ENCODE measurements around the gene CDKN1B. TPM values are rescaled to one million over a fixed set of nuclear protein-coding genes. Genes with fewer than 3 reads are reported as not detected.

CDKN1B gene
- total RNA-seq, 3 donors from 2014 or later = 45.0 to 113 (median 100.0) TPM

GRCh38 chr12:12717586-12718380 lies 615 bp downstream of the CDKN1B start:
- peak overlapping the region; percentile 96 to 99 for H3K27ac ChIP-seq
- no peaks in the 10 kb centered on the region for H3K36me3 ChIP-seq
- H3K4me3 ChIP-seq = peak overlapping the region; percentile 93 to 99 (median 96)
- intact Hi-C loops (cut with DNase I; ENCODE audit: low total_unique reads) = no loop called here
- no peak for DNase-seq (ENCODE audit: low spot score in 2 of 2)
- H3K9me3 ChIP-seq = no peaks in the 10 kb centered on the region
- no peaks in the 10 kb centered on the region for H3K27me3 ChIP-seq
- peaks cover 8 to 12% of the 10 kb centered on the region in 2 donors for H3K4me1 ChIP-seq
- TF ChIP-seq POLR2A (IDR thresholded peaks at IDR 0.05) (no peak), CTCF (IDR thresholded peaks at IDR 0.05) (peak in 1 of 3 donors; percentile 5), POLR2AphosphoS5 (IDR thresholded peaks at IDR 0.05) (no peak)

- Histone ChIP-seq H3K4me1 (peaks cover 8 to 13% of the 10 kb centered on the region in 2 donors), H3K36me3 (no peaks in the 10 kb centered on the region), H3K4me3 (peak overlapping the region; percentile 93 to 99 (median 96)), H3K9me3 (no peaks in the 10 kb centered on the region), H3K27me3 (no peaks in the 10 kb centered on the region), H3K27ac (peak overlapping the region; percentile 96 to 99)
- TF ChIP-seq CTCF (IDR thresholded peaks at IDR 0.05) (no peak), POLR2A (IDR thresholded peaks at IDR 0.05) (no peak), POLR2AphosphoS5 (IDR thresholded peaks at IDR 0.05) (peak in 1 of 3 donors; percentile 27)
- DNase-seq (ENCODE audit: low spot score in 2 of 2) = no peak
- intact Hi-C loops (cut with DNase I; ENCODE audit: low total_unique reads) = no loop called here
These were observed 1.2 kb downstream of the CDKN1B start for GRCh38 chr12:12718381-12718759.

- no peak for DNase-seq (ENCODE audit: low spot score in 2 of 2)
- TF ChIP-seq POLR2AphosphoS5 (IDR thresholded peaks at IDR 0.05) (no peak), CTCF (IDR thresholded peaks at IDR 0.05) (no peak)
- intact Hi-C loops (cut with DNase I; ENCODE audit: low total_unique reads) = no loop called here
- Histone ChIP-seq H3K4me3 (peak overlapping the region; percentile 93 to 99 (median 96)), H3K27me3 (no peaks in the 10 kb centered on the region), H3K27ac (peak overlapping the region; percentile 96 to 99), H3K9me3 (no peaks in the 10 kb centered on the region), H3K4me1 (peaks cover 8% of the 10 kb centered on the region in 2 donors), H3K36me3 (no peaks in the 10 kb centered on the region)
These were observed 1.7 kb downstream of the CDKN1B start for GRCh38 chr12:12718853-12719252.

- no peak for DNase-seq (ENCODE audit: low spot score in 2 of 2)
- no peaks in the 10 kb centered on the region for H3K9me3 ChIP-seq
- H3K27ac ChIP-seq = peak overlapping the region; percentile 96 to 99
- intact Hi-C loops (cut with DNase I; ENCODE audit: low total_unique reads) = no loop called here
- no peaks in the 10 kb centered on the region for H3K36me3 ChIP-seq
- no peaks in the 10 kb centered on the region for H3K27me3 ChIP-seq
- peak overlapping the region; percentile 93 to 99 (median 96) for H3K4me3 ChIP-seq
- peaks cover 8% of the 10 kb centered on the region in 2 donors for H3K4me1 ChIP-seq
- TF ChIP-seq POLR2A (IDR thresholded peaks at IDR 0.05) = no peak
- no peak for TF ChIP-seq CTCF (IDR thresholded peaks at IDR 0.05)
- TF ChIP-seq POLR2AphosphoS5 (IDR thresholded peaks at IDR 0.05) = no peak
These were observed 2.3 kb downstream of the CDKN1B start for GRCh38 chr12:12719496-12719895.

- intact Hi-C loops (cut with DNase I; ENCODE audit: low total_unique reads) = no loop called here
- H3K9me3 ChIP-seq = no peaks in the 10 kb centered on the region
- H3K27ac ChIP-seq = peak overlapping the region; percentile 96 to 99
- peaks cover 8% of the 10 kb centered on the region in 2 donors for H3K4me1 ChIP-seq
- H3K4me3 ChIP-seq = peak overlapping the region; percentile 93 to 99 (median 96)
- DNase-seq (ENCODE audit: low spot score in 2 of 2) = no peak
- H3K27me3 ChIP-seq = no peaks in the 10 kb centered on the region
- no peak for TF ChIP-seq POLR2A (IDR thresholded peaks at IDR 0.05)
- no peaks in the 10 kb centered on the region for H3K36me3 ChIP-seq
These were observed 2.9 kb downstream of the CDKN1B start for GRCh38 chr12:12720052-12720451.

All from breast epithelium (tissue), 4 donors.